NCI-H2029 (cell line): Measurements from ENCODE around the gene NACC1.
"Not testable (repeated sequence)": the region's sequence is repeated elsewhere in the genome, so short reads cannot be mapped to it uniquely, and the experiment has no call there.

Source experiments
- DNase-seq: peaks from one replicate; lab custom pipeline; 2025; lab: John Stamatoyannopoulos, UW

Gene NACC1

DNA sequence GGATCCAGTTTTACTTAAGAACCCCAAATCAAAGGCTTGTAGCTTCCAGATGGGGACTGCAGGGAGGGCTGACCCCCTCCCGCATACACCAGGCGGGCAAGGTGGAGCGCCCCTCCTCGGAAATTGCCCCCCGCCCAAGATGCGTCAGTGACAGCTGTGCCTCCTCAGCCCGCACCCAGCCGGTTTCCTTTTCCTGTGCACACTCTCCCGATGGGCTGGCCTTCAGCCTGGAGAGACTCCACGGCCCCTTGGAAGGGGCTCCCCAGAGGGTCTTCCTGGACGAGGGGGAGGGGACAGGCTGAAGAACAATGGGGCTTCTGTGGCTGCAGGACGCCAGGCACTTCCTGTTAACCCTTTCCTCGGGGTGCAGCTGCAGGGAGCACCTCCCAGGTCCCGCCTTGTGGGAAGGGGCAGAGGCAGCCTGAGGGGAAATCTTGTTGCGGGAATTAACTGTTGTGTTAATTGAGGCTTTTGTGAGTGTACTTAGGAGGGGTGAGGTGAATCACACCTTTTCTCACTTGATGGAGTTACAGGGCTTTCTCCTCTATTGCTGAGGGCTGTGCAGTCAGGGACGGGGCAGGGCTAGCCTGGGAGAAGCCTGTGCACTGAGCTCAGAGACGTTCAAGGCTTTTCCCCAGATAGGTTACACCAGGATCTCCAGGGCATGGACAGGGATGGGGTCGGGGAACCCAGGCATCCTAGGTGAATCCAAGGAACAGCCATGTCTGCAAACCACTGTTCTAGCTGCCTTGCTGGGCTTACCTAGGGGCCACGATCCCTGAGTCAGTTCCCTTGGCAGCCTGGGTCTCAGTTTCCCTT, 46.5 kb downstream of the NACC1 start:
- no peak for DNase-seq

DNA sequence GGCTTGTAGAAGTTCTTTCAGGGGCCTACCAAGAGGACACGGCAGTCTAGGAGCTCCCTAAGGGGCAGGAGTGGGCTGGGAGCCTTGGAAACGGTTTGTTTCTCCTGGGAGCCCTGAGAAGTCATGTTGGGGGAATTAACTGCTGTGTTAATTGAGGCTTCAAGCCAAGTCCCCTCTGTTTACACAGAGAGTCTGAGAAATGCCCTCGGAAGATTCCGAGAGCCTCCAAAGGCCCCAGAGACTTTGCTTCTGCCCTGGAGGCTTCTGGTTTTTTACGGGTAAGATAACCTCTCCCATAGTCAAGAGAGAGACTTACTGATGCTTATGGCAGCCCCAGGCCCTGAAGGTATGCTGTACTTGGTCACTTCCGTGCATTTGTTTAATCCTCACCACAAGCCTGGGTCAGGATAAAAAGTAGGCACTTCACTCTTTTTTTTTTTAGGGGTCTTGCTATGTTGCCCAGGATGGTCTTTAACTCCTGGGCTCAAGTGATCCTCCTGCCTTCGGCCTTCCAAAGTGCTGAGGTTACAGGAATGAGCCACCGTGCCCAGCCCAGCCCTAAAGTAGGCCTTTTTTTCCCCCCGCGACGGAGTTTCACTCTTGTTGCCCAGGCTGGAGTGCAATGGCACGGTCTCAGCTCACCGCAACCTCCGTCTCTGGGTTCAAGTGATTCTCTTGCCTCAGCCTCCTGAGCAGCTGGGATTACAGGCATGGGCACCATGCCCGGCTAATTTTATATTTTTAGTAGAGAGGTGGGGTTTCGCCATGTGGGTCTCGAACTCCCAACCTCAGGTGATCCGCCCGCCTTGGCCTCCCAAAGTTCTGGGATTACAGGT, 47.3 kb downstream of the NACC1 start:
- no peak for DNase-seq

DNA sequence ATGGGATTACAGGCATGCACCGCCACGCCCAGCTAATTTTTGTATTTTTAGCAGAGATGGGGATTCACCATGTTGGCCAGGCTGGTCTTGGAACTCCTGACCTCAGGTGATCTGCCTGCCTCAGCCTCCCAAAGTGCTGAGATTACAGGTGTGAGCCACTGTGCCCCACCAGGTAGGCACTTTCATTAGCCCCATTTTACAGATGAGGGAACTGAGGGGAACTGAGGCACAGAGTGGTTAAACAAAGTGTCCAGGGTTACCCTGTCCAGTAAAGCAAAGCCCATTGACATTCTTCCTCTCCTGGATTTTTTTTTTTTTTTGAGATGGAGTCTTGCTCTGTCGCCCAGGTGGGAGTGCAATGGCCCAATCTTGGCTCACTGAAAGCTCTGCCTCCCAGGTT, 48.1 kb downstream of the NACC1 start:
- DNase-seq, result not testable (repeated sequence)

GRCh38 chr19:13169769-13170168, 51.7 kb downstream of the NACC1 start:
- DNase-seq, result no peak

- no peak for DNase-seq
Measured at GRCh38 chr19:13171146-13171545, 53.1 kb downstream of the NACC1 start.

GRCh38 chr19:13172346-13173138, 54.5 kb downstream of the NACC1 start:
- DNase-seq, result peak; percentile 85

- no peak for DNase-seq
Measured at GRCh38 chr19:13173139-13173737, 55.2 kb downstream of the NACC1 start.

DNA sequence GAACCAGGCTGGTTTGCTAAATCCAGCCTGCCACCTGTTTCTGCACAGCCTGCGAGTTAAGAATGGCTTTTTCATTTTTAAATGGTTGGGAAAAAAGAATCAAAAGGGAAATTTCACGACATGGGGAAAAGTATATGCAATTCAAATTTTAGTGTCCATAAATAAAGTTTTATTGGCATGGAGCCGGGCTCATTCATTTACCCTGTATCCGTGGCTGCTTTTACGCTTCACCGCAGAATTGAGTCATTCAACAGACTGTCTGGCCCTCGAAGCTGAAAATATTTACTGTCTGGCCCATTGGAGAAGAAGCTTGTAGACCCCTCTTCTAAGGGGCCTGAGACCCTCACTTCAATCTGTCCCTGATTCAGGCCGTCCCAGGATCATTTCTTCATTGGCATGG, 58.3 kb downstream of the NACC1 start:
- DNase-seq, result no peak

GRCh38 chr19:13177584-13177983, 59.5 kb downstream of the NACC1 start:
- DNase-seq, result not testable (repeated sequence)

DNA sequence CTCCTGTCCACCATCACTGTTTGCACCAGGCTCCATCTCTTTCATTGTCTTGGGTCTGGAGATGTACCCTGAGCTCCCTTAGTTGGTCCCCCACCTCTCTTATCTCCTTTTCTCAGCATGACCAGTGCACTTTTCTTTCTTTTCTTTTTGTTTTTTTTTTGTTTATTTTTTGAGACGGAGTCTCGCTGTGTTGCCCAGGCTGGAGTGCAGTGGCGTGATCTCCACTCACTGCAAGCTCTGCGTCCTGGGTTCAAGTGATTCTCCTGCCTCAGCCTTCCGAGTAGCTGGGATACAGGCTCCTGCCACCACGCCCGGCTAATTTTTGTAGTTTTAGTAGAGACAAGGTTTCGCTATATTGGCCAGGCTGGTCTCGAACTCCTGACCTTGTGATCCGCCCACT, 60.2 kb downstream of the NACC1 start:
- not testable (repeated sequence) for DNase-seq

DNA sequence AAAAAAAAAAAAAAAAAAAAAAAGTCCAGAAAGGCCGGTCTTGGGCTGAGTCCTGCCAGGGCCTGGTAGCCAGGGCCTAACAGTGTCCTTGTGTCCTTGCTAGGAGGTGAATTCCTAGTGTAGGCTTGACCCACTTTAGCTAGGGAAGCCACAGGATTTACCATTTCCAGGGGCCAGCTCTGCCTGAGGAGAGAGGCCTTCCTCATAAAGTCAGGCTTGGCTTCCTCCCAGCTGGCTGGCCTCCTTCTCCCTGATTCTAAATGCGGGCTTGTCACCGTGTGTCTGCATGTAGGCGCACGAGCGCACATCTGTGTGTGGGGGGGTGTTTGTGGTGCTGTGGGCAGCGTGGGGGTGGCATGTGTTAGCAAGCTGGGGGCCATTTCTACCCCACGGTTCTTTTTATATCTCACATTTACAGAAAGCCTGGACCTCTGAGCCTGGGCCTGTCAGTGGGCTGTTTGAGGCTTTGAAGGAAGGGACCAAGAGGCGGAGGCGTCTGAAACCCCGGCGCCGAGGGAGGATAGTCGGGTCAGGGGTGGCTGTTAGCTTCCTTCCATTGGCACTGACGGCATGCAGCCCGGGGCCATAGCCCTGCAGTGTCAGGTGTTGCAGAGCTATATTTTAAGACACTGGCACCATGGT, 63.8 kb downstream of the NACC1 start:
- peak; percentile 37 for DNase-seq

GRCh38 chr19:13184926-13185325, 66.9 kb downstream of the NACC1 start:
- not testable (repeated sequence) for DNase-seq

DNA sequence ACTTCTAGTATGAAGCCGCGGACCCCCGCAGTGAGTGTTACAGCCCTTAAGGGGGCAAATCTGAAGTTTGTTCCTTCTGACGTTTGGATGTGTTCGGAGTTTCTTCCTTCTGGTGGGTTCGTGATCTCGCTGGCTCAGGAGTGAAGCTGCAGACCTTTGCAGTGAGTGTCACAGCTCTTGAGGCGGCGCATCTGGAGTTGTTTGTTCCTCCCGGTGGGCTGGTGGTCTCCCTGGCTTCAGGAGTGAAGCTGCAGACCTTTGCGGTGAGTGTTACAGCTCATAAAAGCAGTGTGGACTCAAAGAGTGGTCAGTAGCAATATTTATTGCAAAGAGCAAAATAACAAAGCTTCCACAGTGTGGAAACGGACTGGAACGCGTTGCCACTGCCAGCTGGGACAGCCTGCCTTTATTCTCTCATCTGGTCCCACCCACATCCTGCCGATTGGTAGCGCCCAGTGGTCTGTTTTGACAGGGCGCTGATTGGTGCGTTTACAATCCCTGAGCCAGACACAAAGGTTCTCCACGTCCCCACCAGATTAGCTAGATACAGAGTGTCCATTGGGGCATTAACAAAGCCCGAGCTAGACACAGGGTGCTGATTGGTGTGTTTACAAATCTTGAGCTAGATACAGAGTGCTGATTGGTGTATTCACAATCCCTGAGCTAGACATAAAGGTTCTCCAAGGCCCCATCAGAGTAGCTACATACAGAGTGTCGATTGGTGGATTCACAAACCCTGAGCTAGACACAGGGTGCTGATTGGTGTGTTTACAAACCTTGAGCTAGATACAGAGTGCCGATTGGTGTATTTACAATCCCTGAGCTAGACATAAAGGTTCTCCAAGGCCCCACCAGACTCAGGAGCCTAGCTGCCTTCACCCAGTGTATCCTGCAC, 67.9 kb downstream of the NACC1 start:
- DNase-seq, result not testable (repeated sequence)

- not testable (repeated sequence) for DNase-seq
Measured at GRCh38 chr19:13186688-13187087, 68.6 kb downstream of the NACC1 start.

DNA sequence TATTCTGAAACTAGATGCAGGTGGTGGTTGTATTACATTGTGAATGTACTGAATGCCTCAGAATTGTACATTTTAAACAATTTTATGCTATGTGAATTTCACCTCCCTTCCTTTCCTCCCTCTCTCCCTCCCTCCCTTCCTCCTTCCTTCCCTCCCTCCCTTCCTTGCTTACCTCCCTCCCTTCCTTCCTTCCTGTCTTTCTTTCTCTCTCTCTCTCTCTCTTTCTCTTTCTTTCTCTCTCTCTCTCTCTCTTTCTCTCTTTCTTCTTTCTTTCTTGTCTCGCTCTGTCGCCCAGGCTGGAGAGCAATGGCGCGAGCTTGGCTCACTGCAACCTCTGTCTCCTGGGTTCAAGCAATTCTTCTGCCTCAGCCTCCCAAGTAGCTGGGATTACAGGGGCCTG, 69.4 kb downstream of the NACC1 start:
- DNase-seq, result no peak

DNA sequence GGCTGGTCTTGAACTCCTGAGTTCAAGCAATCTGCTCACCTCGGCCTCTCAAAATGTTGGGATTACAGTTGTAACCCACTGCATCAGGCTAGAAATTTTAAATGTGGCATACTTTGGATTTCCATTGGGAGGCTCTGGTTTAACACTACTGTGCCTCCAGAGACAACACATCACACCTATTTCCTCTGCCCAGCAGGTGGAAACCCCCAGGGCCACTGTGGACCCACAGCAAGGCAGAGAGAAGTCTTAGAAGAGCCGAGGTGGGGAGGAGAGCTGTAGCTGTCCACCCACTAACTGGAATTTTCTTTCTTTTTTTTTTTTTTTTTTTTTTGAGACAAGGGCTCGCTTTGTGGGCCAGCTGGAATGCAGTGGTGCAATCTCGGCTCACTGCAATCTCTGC, 71.5 kb downstream of the NACC1 start:
- DNase-seq, result no peak
